ENCODE data around the gene ZNF280D.

DNA sequence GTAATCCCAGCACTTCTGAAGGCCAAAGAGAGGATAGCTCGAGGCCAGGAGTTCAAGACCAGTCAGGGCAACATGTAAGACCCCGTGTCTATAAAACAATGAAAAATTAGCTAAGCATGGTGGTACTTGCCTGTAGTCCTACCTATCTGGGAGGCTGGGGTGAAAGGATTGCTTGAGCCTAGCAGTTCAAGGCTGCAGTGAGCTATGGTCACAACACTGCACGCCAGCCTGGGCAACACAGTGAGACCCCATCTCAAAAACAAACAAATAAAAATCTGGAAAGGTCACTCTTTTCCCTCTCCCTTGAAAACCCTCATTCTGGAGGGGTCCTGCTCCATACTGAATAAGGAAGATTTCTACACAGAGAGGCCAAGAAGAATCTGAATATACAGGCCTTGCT lies 43.5 kb upstream of the ZNF280D start:
- TF ChIP-seq EZH2 (IDR thresholded peaks at IDR 0.05) (no peak), POLR2AphosphoS5 (IDR thresholded peaks at IDR 0.05; ENCODE audit: borderline replicate concordance, low read depth, low read length) (no peak), FOXP2 (optimal IDR thresholded peaks at IDR 0.05; ENCODE audit: control extremely low read depth, extremely low read length, insufficient read depth) (no peak)

Measured in SK-N-MC (cell line).